Measurements from ENCODE around the gene CPAMD8. TPM values are rescaled to one million over a fixed set of nuclear protein-coding genes. Genes with fewer than 3 reads are reported as not detected.

The CPAMD8 gene
- total and polyA plus RNA-seq, 9 of the 15 experiments (the other 6 are each of a cell fraction or from before 2014, with no cell fraction given): 0.20 to 2.1 (median 1.3) TPM

DNA sequence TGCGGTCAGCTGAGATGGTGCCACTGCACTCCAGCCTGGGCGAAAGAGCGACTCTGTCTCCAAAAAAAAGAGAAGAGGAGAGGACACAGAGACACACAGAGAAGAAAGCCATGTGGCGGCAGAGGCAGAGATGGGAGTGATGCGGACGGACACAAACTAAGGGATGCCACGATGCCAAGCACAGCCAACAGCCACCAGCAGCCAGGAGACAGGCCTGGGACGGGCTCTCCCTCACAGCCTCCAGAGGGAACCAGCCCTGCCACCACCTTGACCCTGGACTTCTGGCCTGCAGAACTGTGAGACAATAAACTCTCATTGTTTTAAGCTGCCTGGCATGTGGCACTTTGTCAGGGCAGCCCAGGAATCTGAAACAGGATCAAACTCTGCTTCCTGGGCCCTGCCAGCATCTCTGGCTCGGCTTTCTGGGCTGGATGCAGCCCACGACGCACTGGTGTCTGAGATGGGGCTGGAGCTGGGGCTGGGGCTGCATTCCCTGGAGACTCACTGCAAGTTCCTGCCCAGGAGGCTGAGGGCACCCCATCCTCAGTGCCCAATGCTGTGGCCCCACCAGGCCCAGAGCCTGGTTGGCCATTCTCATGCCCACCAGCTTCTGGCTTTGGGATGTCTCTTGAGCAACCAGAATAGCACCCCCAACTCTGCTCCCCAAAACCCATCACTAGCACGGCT lies 134.8 kb downstream of the CPAMD8 start (continued):
- TF ChIP-seq, protein P1, sequence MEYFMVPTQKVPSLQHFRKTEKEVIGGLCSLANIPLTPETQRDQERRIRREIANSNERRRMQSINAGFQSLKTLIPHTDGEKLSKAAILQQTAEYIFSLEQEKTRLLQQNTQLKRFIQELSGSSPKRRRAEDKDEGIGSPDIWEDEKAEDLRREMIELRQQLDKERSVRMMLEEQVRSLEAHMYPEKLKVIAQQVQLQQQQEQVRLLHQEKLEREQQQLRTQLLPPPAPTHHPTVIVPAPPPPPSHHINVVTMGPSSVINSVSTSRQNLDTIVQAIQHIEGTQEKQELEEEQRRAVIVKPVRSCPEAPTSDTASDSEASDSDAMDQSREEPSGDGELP (CRISPR knock-in tag; IDR thresholded peaks at IDR 0.05; ENCODE audit: borderline replicate concordance): 0 out of 2 replicates have a peak, but pooled peaks have one; percentile 13
- TF ChIP-seq SUPT5H (IDR thresholded peaks at IDR 0.05) (peak; percentile 50; the same call in 1 of the 2 replicates), ZNF184 (CRISPR knock-in tag; IDR thresholded peaks at IDR 0.05) (no peak), ARID1B (IDR thresholded peaks at IDR 0.05) (no peak), MIER1 (IDR thresholded peaks at IDR 0.05; ENCODE audit: low read depth) (no peak), NFE2 (IDR thresholded peaks at IDR 0.05; ENCODE audit: low read depth) (no peak), KLF6 (CRISPR knock-in tag; IDR thresholded peaks at IDR 0.05; ENCODE audit: borderline replicate concordance) (no peak), CREM (IDR thresholded peaks at IDR 0.05; ENCODE audit: low read depth) (no peak), TEAD4 (IDR thresholded peaks at IDR 0.05; ENCODE audit: low read length) (0 out of 2 replicates have a peak, but pooled peaks have one; percentile 6), TEAD4 (CRISPR knock-in tag; IDR thresholded peaks at IDR 0.05; ENCODE audit: borderline replicate concordance) (no peak), CEBPG (CRISPR knock-in tag; IDR thresholded peaks at IDR 0.05) (no peak), CEBPG (tag; conservative IDR thresholded peaks at IDR 0.05 in 1 of 2, IDR thresholded peaks at IDR 0.05 in 1 of 2) (no peak), PML (IDR thresholded peaks at IDR 0.05; ENCODE audit: low read length) (no peak), ZNF561 (CRISPR knock-in tag; conservative IDR thresholded peaks at IDR 0.05) (no peak), KAT8 (IDR thresholded peaks at IDR 0.05; ENCODE audit: low read depth) (no peak), POLR2G (IDR thresholded peaks at IDR 0.05; ENCODE audit: low read depth, low read length) (peak; percentile 68)
- TF ChIP-seq, protein P2, sequence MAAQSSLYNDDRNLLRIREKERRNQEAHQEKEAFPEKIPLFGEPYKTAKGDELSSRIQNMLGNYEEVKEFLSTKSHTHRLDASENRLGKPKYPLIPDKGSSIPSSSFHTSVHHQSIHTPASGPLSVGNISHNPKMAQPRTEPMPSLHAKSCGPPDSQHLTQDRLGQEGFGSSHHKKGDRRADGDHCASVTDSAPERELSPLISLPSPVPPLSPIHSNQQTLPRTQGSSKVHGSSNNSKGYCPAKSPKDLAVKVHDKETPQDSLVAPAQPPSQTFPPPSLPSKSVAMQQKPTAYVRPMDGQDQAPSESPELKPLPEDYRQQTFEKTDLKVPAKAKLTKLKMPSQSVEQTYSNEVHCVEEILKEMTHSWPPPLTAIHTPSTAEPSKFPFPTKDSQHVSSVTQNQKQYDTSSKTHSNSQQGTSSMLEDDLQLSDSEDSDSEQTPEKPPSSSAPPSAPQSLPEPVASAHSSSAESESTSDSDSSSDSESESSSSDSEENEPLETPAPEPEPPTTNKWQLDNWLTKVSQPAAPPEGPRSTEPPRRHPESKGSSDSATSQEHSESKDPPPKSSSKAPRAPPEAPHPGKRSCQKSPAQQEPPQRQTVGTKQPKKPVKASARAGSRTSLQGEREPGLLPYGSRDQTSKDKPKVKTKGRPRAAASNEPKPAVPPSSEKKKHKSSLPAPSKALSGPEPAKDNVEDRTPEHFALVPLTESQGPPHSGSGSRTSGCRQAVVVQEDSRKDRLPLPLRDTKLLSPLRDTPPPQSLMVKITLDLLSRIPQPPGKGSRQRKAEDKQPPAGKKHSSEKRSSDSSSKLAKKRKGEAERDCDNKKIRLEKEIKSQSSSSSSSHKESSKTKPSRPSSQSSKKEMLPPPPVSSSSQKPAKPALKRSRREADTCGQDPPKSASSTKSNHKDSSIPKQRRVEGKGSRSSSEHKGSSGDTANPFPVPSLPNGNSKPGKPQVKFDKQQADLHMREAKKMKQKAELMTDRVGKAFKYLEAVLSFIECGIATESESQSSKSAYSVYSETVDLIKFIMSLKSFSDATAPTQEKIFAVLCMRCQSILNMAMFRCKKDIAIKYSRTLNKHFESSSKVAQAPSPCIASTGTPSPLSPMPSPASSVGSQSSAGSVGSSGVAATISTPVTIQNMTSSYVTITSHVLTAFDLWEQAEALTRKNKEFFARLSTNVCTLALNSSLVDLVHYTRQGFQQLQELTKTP (IDR thresholded peaks at IDR 0.05; ENCODE audit: low read depth in 1 of 2, partially characterized antibody in 2 of 2): no peak
